ENCODE results near the gene THTPA. TPM values are rescaled to one million over a fixed set of nuclear protein-coding genes. Genes with fewer than 3 reads are reported as not detected.

Gene THTPA
- total and polyA plus RNA-seq, 2 of the 13 experiments (the other 11 are each of a cell fraction or from before 2014, with no cell fraction given): 7.4 to 8.7 TPM

GRCh38 chr14:23601845-23602180 lies 45.7 kb downstream of the THTPA start (continued):
- no peak for TF ChIP-seq RNF219 (CRISPR knock-in tag; IDR thresholded peaks at IDR 0.05)
- no peak for TF ChIP-seq PLRG1 (conservative IDR thresholded peaks at IDR 0.05)
- TF ChIP-seq KDM5A (IDR thresholded peaks at IDR 0.05; ENCODE audit: borderline replicate concordance, low read length): no peak
- TF ChIP-seq BORCS8-MEF2B (CRISPR knock-in tag; IDR thresholded peaks at IDR 0.05): 0 out of 2 replicates have a peak, but pooled peaks have one; percentile 76
- TF ChIP-seq ZNF562 (CRISPR knock-in tag; IDR thresholded peaks at IDR 0.05; ENCODE audit: borderline replicate concordance): no peak
- TF ChIP-seq THYN1 (CRISPR knock-in tag; IDR thresholded peaks at IDR 0.05; ENCODE audit: borderline replicate concordance, low read depth): 0 out of 2 replicates have a peak, but pooled peaks have one; percentile 28
- no peak for TF ChIP-seq ZNF10 (CRISPR knock-in tag; IDR thresholded peaks at IDR 0.05; ENCODE audit: borderline replicate concordance, low read depth)
- peak; percentile 81; the same call in 1 of the 2 replicates for TF ChIP-seq ZNF354B (CRISPR knock-in tag; IDR thresholded peaks at IDR 0.05)
- no peak for TF ChIP-seq TFAP4 (IDR thresholded peaks at IDR 0.05; ENCODE audit: borderline replicate concordance, low read depth)
- TF ChIP-seq THAP7 (CRISPR knock-in tag; IDR thresholded peaks at IDR 0.05): peak; percentile 57; the same call in 1 of the 2 replicates
- TF ChIP-seq ZBTB38 (CRISPR knock-in tag; IDR thresholded peaks at IDR 0.05): 0 out of 2 replicates have a peak, but pooled peaks have one; percentile 30
- no peak for TF ChIP-seq SOX13 (IDR thresholded peaks at IDR 0.05)
- 0 out of 4 replicates have a peak, but pooled peaks of 1 of the 2 experiments have one; percentile 28 for TF ChIP-seq SOX13 (CRISPR knock-in tag; conservative IDR thresholded peaks at IDR 0.05 in 1 of 2, IDR thresholded peaks at IDR 0.05 in 1 of 2)
- no peak for TF ChIP-seq ZBTB8A (CRISPR knock-in tag; IDR thresholded peaks at IDR 0.05; ENCODE audit: borderline replicate concordance, low read depth)
- TF ChIP-seq ZBTB46 (CRISPR knock-in tag; IDR thresholded peaks at IDR 0.05; ENCODE audit: borderline replicate concordance): no peak
- TF ChIP-seq ZNF501 (CRISPR knock-in tag; IDR thresholded peaks at IDR 0.05): peak; percentile 80; the same call in 1 of the 2 replicates
- 0 out of 2 replicates have a peak, but pooled peaks have one; percentile 18 for TF ChIP-seq ZNF275 (CRISPR knock-in tag; IDR thresholded peaks at IDR 0.05; ENCODE audit: borderline replicate concordance)
- TF ChIP-seq SP5 (CRISPR knock-in tag; IDR thresholded peaks at IDR 0.05; ENCODE audit: borderline replicate concordance, low read depth): 0 out of 2 replicates have a peak, but pooled peaks have one; percentile 10
- 0 out of 2 replicates have a peak, but pooled peaks have one; percentile 4 for TF ChIP-seq CSRNP1 (CRISPR knock-in tag; IDR thresholded peaks at IDR 0.05)

All from HepG2 (cell line).